ENCODE results near the gene IGF2BP2.
"Not testable (repeated sequence)": the region's sequence is repeated elsewhere in the genome, so short reads cannot be mapped to it uniquely, and the experiment has no call there.

Gene IGF2BP2

GRCh38 chr3:185699927-185700326 is 124.9 kb downstream of the IGF2BP2 start:
- Histone ChIP-seq H3K23ac (ENCODE audit: low read length) (no peak overlapping the region), H2AK5ac (ENCODE audit: low read length) (no peak overlapping the region), H3K18ac (ENCODE audit: low read length) (no peak overlapping the region), H3K27me3 (ENCODE audit: insufficient read depth, low read length) (no peaks in the 10 kb centered on the region), H2AFZ (ENCODE audit: insufficient read depth, low read length, poor library complexity) (no peak overlapping the region), H3K4ac (ENCODE audit: low read depth, low read length) (no peak overlapping the region), H3K4me1 (ENCODE audit: control insufficient read depth in 1 of 2, insufficient read depth in 2 of 2, low read length in 2 of 2) (peaks cover 0 to 2% of the 10 kb centered on the region in 2 experiments), H3K9ac (ENCODE audit: low read length) (no peak overlapping the region), H3K36me3 (ENCODE audit: control insufficient read depth in 1 of 2, insufficient read depth in 2 of 2, low read length in 2 of 2) (peaks cover 1 to 2% of the 10 kb centered on the region in 2 experiments), H4K12ac (ENCODE audit: low read depth, low read length) (no peak overlapping the region), H3K4me2 (ENCODE audit: low read length) (no peak overlapping the region), H3K14ac (ENCODE audit: low read length) (no peak overlapping the region), H3K4me3 (ENCODE audit: low read depth, low read length) (no peak overlapping the region), H4K91ac (ENCODE audit: low read depth, low read length) (no peak overlapping the region), H3K79me1 (ENCODE audit: low read length) (no peaks in the 10 kb centered on the region), H3K27ac (ENCODE audit: low read depth, low read length) (no peak overlapping the region), H4K8ac (ENCODE audit: low read depth, low read length) (no peak overlapping the region), H2BK120ac (ENCODE audit: insufficient read depth, low read length, poor library complexity) (no peak overlapping the region), H2BK5ac (ENCODE audit: low read depth, low read length, poor library complexity) (no peak overlapping the region), H3K9me3 (ENCODE audit: insufficient read depth, low read depth, low read length) (no peaks in the 10 kb centered on the region), H3K79me2 (ENCODE audit: control insufficient read depth, insufficient read depth, low read length, poor library complexity) (peaks cover 3% of the 10 kb centered on the region), H2BK12ac (ENCODE audit: low read length) (no peak overlapping the region)
- no CpG with 5 or more reads among the region's 2 CpGs for WGBS (ENCODE audit: extremely low coverage, insufficient coverage, insufficient read length)
- no peak for DNase-seq

DNA sequence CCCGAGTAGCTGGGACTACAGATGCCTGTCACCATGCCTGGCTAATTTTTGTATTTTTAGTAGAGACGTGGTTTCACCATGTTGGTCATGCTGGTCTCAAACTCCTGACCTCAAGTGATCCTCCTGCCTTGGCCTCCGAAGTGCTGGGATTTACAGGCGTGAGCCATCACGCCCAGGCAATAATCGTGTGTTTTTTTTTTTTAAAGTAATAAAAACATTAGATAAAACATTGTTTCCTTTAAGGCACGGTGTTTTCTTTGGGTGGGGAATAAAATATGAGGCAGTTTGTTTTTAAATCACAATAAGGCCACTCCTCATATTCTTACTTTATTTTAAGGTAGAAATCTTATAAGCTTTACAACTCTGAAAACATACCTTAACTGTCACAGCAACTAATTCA is 127.6 kb downstream of the IGF2BP2 start:
- not testable (repeated sequence) for H3K18ac ChIP-seq (ENCODE audit: low read length); H4K8ac ChIP-seq (ENCODE audit: low read depth, low read length); H3K9me3 ChIP-seq (ENCODE audit: insufficient read depth, low read depth, low read length); H3K4me2 ChIP-seq (ENCODE audit: low read length); H3K9ac ChIP-seq (ENCODE audit: low read length); H3K14ac ChIP-seq (ENCODE audit: low read length); H2BK12ac ChIP-seq (ENCODE audit: low read length); H3K4me1 ChIP-seq (ENCODE audit: control insufficient read depth in 1 of 2, insufficient read depth in 2 of 2, low read length in 2 of 2); H4K12ac ChIP-seq (ENCODE audit: low read depth, low read length); H4K91ac ChIP-seq (ENCODE audit: low read depth, low read length); H2AK5ac ChIP-seq (ENCODE audit: low read length); H3K4me3 ChIP-seq (ENCODE audit: low read depth, low read length); H3K79me1 ChIP-seq (ENCODE audit: low read length); H2BK120ac ChIP-seq (ENCODE audit: insufficient read depth, low read length, poor library complexity); H2BK5ac ChIP-seq (ENCODE audit: low read depth, low read length, poor library complexity); H3K27me3 ChIP-seq (ENCODE audit: insufficient read depth, low read length); H2AFZ ChIP-seq (ENCODE audit: insufficient read depth, low read length, poor library complexity); H3K23ac ChIP-seq (ENCODE audit: low read length); H3K79me2 ChIP-seq (ENCODE audit: control insufficient read depth, insufficient read depth, low read length, poor library complexity); H3K4ac ChIP-seq (ENCODE audit: low read depth, low read length); H3K27ac ChIP-seq (ENCODE audit: low read depth, low read length); DNase-seq; H3K36me3 ChIP-seq (ENCODE audit: control insufficient read depth in 1 of 2, insufficient read depth in 2 of 2, low read length in 2 of 2)
- WGBS (ENCODE audit: extremely low coverage, insufficient coverage, insufficient read length): no CpG with 5 or more reads among the region's 7 CpGs

GRCh38 chr3:185696039-185696438 is 128.8 kb downstream of the IGF2BP2 start:
- no peaks in the 10 kb centered on the region for H3K79me2 ChIP-seq (ENCODE audit: control insufficient read depth, insufficient read depth, low read length, poor library complexity)
- H3K36me3 ChIP-seq (ENCODE audit: control insufficient read depth in 1 of 2, insufficient read depth in 2 of 2, low read length in 2 of 2): peaks cover 14 to 15% of the 10 kb centered on the region in 2 experiments
- no peak overlapping the region for H2AK5ac ChIP-seq (ENCODE audit: low read length)
- H3K27me3 ChIP-seq (ENCODE audit: insufficient read depth, low read length): no peaks in the 10 kb centered on the region
- no peak overlapping the region for H2BK5ac ChIP-seq (ENCODE audit: low read depth, low read length, poor library complexity)
- no peaks in the 10 kb centered on the region for H3K4me1 ChIP-seq (ENCODE audit: control insufficient read depth in 1 of 2, insufficient read depth in 2 of 2, low read length in 2 of 2)
- H4K8ac ChIP-seq (ENCODE audit: low read depth, low read length): no peak overlapping the region
- WGBS (ENCODE audit: extremely low coverage, insufficient coverage, insufficient read length): no CpG with 5 or more reads among the region's 6 CpGs
- no peak overlapping the region for H3K4ac ChIP-seq (ENCODE audit: low read depth, low read length)
- no peak overlapping the region for H3K14ac ChIP-seq (ENCODE audit: low read length)
- no peak overlapping the region for H3K27ac ChIP-seq (ENCODE audit: low read depth, low read length)
- H3K23ac ChIP-seq (ENCODE audit: low read length): no peak overlapping the region
- H3K18ac ChIP-seq (ENCODE audit: low read length): no peak overlapping the region
- no peak overlapping the region for H2BK120ac ChIP-seq (ENCODE audit: insufficient read depth, low read length, poor library complexity)
- H2AFZ ChIP-seq (ENCODE audit: insufficient read depth, low read length, poor library complexity): no peak overlapping the region
- H4K91ac ChIP-seq (ENCODE audit: low read depth, low read length): no peak overlapping the region
- H3K9me3 ChIP-seq (ENCODE audit: insufficient read depth, low read depth, low read length): no peaks in the 10 kb centered on the region
- DNase-seq: no peak
- H4K12ac ChIP-seq (ENCODE audit: low read depth, low read length): no peak overlapping the region
- H3K4me3 ChIP-seq (ENCODE audit: low read depth, low read length): no peak overlapping the region
- H2BK12ac ChIP-seq (ENCODE audit: low read length): no peak overlapping the region
- no peak overlapping the region for H3K9ac ChIP-seq (ENCODE audit: low read length)
- H3K4me2 ChIP-seq (ENCODE audit: low read length): no peak overlapping the region
- H3K79me1 ChIP-seq (ENCODE audit: low read length): no peaks in the 10 kb centered on the region

- Histone ChIP-seq H3K14ac (ENCODE audit: low read length) (no peak overlapping the region), H3K9me3 (ENCODE audit: insufficient read depth, low read depth, low read length) (no peaks in the 10 kb centered on the region), H2BK120ac (ENCODE audit: insufficient read depth, low read length, poor library complexity) (no peak overlapping the region), H2AFZ (ENCODE audit: insufficient read depth, low read length, poor library complexity) (no peak overlapping the region), H2AK5ac (ENCODE audit: low read length) (no peak overlapping the region), H3K36me3 (ENCODE audit: control insufficient read depth in 1 of 2, insufficient read depth in 2 of 2, low read length in 2 of 2) (peaks cover 17 to 20% of the 10 kb centered on the region in 2 experiments), H3K4ac (ENCODE audit: low read depth, low read length) (no peak overlapping the region), H2BK5ac (ENCODE audit: low read depth, low read length, poor library complexity) (no peak overlapping the region), H3K79me2 (ENCODE audit: control insufficient read depth, insufficient read depth, low read length, poor library complexity) (no peaks in the 10 kb centered on the region), H4K8ac (ENCODE audit: low read depth, low read length) (no peak overlapping the region), H3K27ac (ENCODE audit: low read depth, low read length) (no peak overlapping the region), H4K91ac (ENCODE audit: low read depth, low read length) (no peak overlapping the region), H3K18ac (ENCODE audit: low read length) (no peak overlapping the region), H2BK12ac (ENCODE audit: low read length) (no peak overlapping the region), H3K4me2 (ENCODE audit: low read length) (no peak overlapping the region), H3K23ac (ENCODE audit: low read length) (no peak overlapping the region), H3K27me3 (ENCODE audit: insufficient read depth, low read length) (no peaks in the 10 kb centered on the region), H3K4me1 (ENCODE audit: control insufficient read depth in 1 of 2, insufficient read depth in 2 of 2, low read length in 2 of 2) (peaks cover 3 to 4% of the 10 kb centered on the region in 2 experiments), H3K9ac (ENCODE audit: low read length) (no peak overlapping the region), H3K79me1 (ENCODE audit: low read length) (peaks cover 3% of the 10 kb centered on the region), H3K4me3 (ENCODE audit: low read depth, low read length) (no peak overlapping the region), H4K12ac (ENCODE audit: low read depth, low read length) (no peak overlapping the region)
- WGBS (ENCODE audit: extremely low coverage, insufficient coverage, insufficient read length): no CpG with 5 or more reads among the region's 4 CpGs
- DNase-seq: no peak
Measured at GRCh38 chr3:185693985-185694653, 130.7 kb downstream of the IGF2BP2 start.
